ENCODE results near the gene ADD2.

Gene ADD2

DNA sequence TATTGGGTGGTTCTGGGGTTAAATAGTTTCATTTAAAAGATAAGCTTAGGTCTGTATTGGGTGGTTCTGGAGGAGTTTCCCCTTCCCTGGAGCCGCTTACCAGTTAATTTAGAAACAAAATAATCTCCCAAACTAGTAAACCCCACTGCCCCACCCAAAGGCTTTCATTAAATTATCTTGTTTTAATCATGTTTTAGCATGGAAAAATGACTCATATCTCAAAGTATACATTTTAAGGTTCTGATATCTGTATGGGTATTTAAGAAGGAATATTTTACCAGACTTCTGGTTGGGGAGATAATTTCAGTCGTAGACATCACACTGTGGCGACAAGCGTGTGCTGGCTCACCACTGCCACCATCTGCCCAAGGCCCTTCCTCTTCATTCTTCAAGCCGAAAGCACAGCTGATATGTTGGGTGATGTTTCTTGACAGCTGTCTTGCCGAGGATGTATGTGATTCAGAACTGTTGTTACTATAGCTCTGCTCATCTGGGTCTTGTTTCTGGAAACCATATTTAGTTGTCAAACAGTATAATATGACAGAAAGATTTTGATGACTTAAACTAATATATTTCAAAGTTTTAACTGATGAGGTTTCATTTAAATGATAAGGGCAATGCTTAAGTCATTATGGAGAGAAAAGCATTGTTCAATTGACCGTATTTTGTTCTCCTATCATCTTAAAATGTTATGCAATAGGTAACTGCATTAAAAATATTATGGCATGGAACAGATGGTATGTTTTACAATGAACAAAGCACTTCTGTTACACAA is 17.3 kb upstream of the ADD2 start:
- no peak for DNase-seq (ENCODE audit: low read depth in 2 of 2)

DNA sequence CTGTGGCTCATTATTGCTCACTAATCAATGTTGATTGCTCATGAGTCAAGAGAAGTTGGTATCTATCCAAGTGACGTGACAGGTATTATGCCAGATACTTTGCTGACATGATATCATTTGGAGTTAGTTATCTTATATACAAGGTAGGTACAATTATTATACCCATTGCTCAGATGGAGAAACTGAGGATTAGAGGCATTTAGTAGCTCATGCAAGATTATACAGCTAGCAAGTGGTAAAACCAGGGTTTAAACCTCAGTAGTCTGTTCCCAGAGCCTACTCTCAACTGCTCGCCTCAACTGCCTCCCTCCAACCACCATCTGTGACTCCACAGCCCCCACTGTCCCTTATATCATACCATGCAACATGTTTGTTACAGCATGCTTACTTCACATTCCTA is 16.3 kb upstream of the ADD2 start:
- DNase-seq (ENCODE audit: low read depth in 2 of 2), result no peak

- DNase-seq (ENCODE audit: low read depth in 2 of 2), result no peak
These were observed 12.0 kb upstream of the ADD2 start for GRCh38 chr2:70779911-70780545.

DNA sequence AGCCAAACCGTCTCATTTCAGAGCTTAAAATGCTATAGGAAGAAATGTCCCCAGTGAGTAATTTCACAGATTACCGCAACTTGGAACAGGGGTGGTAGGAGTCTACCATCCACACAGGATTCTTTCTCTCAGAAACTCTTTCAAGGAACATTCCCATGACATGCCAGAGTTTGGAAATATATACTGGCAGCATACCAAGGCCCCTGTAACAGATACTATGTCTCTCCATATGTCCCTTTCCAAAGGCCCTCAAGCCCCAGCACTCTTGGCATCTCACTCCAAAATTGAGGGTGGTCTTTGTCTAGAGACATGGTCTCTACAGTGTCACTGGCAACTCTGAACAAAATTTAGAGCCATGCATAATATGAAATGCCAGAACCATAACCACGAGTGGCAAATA is 11.5 kb upstream of the ADD2 start:
- no peak for DNase-seq (ENCODE audit: low read depth in 2 of 2)

- DNase-seq (ENCODE audit: low read depth in 2 of 2), result no peak
These were observed 10.7 kb upstream of the ADD2 start for GRCh38 chr2:70778676-70779075.

GRCh38 chr2:70777450-70777849 is 9.4 kb upstream of the ADD2 start:
- DNase-seq (ENCODE audit: low read depth in 2 of 2), result no peak

DNA sequence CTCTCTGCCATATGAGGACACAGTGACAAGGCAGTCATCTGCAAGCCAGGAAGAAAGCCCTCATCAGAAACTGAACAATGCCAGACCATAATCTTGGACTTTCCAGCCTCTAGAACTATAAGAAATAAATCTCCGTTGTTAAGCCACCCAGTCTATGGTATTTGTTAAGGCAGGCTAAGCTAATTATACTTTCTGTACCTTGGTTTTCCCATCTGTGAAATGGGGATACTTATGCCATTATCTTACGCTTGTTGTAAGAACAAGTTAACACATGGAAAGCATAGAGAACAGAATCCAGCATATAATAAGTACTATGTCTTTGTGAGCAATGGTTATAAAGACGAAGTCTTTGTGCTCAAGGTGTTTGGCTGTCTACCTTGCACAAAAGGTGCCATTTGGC is 8.3 kb upstream of the ADD2 start:
- DNase-seq (ENCODE audit: low read depth in 2 of 2), result no peak

GRCh38 chr2:70775141-70775540 is 7.1 kb upstream of the ADD2 start:
- no peak for DNase-seq (ENCODE audit: low read depth in 2 of 2)

- DNase-seq (ENCODE audit: low read depth in 2 of 2), result no peak
These were observed 4.6 kb upstream of the ADD2 start for GRCh38 chr2:70772486-70773155.

- DNase-seq (ENCODE audit: low read depth in 2 of 2), result no peak
These were observed 3.4 kb upstream of the ADD2 start for GRCh38 chr2:70771446-70771845.

DNA sequence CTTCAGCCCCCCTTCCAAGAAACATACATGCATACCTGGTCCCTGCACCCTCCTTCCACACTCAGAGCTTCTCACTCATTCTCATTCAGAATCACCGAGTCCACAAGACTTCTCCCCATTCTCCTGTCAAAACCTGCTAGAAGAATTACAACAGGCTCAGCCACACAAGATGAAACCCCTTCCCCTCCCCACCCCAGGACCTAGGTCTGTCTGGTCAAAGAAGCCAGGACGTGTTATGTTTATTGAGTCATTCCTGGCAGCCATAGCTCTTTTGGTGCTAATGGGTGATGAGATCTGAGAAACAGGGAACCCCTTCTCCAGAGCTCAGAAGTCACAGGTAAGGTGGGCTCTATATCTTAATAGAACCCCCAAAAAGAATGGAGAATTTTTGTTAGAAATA is 1.4 kb upstream of the ADD2 start:
- DNase-seq (ENCODE audit: low read depth in 2 of 2), result no peak

- no peak for DNase-seq (ENCODE audit: low read depth in 2 of 2)
These were observed 638 bp upstream of the ADD2 start for GRCh38 chr2:70768590-70769085.

DNA sequence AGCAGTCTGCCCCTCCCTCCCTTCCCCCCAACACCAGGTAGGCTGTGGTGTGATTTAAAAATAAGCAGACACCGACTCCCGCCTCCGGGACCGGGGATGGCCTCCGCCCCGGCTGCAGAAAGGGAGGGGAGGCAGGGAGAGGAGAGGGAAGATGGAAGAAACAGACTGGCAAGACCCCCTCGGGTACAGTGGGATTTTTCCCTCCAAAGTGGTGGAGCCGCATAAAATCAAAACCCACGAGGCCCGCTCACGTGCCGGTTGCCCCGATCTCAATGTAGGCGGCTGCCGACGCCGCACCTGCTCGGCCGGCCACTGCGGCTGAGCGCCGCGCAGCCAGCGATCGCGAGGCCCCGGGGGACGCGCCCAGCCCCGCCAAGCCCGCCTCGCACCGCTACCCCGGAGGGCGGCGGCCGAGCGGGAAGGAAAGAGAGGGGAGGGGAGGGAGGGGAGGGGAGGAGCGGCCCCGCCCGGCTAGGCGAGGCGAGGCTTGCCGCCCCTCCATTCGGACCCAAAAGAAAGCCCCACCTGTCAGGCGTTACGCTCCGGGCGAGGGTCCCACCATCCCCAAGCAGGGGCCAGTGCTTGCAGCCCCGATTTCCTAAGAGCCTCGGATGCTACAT is 811 bp downstream of the ADD2 start:
- no peak for DNase-seq (ENCODE audit: low read depth in 2 of 2)

GRCh38 chr2:70766357-70767078 is 1.5 kb downstream of the ADD2 start:
- no peak for DNase-seq (ENCODE audit: low read depth in 2 of 2)

DNA sequence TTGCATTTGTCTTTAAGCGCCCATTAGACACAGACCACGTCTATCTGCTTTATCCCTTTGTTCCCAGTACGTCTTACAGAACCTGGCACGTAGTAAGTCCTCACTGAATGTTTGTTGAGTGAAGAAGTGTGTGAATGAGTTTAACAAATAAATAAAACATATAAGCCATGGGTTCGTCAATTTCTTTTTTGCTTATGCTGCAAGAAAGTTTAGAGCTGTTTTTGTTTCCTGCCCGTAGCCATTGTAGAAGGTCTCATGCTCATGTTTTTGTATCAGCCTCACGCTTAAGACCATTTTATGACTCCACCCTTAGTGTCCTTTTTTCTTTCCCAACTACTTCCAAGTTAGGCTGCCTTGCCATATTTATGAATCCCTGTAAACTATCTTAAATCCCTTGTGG is 2.5 kb downstream of the ADD2 start:
- no peak for DNase-seq (ENCODE audit: low read depth in 2 of 2)

- no peak for DNase-seq (ENCODE audit: low read depth in 2 of 2)
These were observed 8.6 kb downstream of the ADD2 start for GRCh38 chr2:70759446-70759845.

DNA sequence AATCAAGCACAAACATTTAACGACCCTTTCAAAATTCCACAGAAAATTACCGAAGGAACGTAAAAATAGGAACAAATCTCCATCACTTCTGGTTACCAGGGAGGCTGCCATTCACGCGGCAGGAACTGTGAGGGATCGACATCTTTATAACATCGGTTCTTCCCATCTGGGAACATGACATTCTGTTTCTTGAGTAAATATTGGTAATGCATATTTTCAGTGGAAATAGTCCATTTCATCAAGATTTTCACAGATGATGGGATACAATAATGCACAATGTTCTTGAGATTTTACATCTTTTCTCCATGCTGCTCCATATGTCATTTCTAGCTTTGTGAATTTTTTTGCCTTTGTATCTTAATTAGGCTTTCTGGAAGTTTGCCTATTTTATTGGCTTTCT is 10.0 kb downstream of the ADD2 start:
- DNase-seq (ENCODE audit: low read depth in 2 of 2), result no peak

GRCh38 chr2:70757360-70757759 is 10.6 kb downstream of the ADD2 start:
- no peak for DNase-seq (ENCODE audit: low read depth in 2 of 2)

DNA sequence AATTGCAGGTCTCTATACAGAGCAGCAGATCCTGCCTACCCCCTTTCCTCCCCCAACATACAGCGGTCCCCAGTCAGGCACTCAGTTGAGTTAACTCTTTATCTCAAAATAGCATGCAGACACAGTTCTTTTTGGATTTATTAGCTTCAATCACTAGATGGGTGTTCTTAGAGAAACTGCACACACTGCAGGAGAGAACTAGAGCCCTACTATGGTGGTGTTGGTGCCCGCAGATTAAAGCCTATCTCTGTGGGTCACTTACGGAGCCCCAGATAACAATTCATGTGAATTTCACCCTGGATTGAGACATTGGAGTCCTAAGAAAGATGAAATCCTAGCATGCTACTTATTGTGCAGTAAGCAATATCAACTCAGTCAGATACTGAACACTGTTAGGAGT is 11.9 kb downstream of the ADD2 start:
- DNase-seq (ENCODE audit: low read depth in 2 of 2), result no peak

- no peak for DNase-seq (ENCODE audit: low read depth in 2 of 2)
These were observed 14.1 kb downstream of the ADD2 start for GRCh38 chr2:70753902-70754301.

- DNase-seq (ENCODE audit: low read depth in 2 of 2), result no peak
These were observed 15.0 kb downstream of the ADD2 start for GRCh38 chr2:70753031-70753430.

DNA sequence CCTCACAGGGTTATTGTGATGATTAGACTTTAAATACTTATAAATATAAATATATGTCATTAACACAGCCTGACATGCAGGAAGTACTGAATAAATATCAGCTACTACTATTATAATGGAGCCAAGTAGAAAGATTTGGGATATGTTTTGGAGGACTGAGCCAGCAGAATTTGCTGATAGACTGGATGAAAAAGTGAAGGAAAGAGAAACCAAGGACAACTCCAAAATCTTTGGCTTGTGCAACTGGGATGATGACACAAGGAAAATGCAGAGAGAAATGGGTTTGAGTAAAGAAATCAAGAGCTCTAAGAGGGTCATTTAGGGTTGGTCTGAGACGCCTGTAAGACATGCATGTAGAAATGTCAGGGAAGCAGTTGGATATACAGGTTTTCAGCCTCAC is 15.6 kb downstream of the ADD2 start:
- DNase-seq (ENCODE audit: low read depth in 2 of 2), result no peak

All from stimulated activated CD4-positive, alpha-beta T cell treated with anti-CD3 and anti-CD28 coated beads, Interleukin-1b, Interleukin-23, amount 100 ng/mL, for 1 hour (primary cell).